WERI-Rb-1 (cell line): ENCODE data around the gene CYP4Z1.
"Not testable (repeated sequence)": the region's sequence is repeated elsewhere in the genome, so short reads cannot be mapped to it uniquely, and the experiment has no call there.

ENCODE experiments used
- DNase-seq: peaks from one replicate; pipeline ENCODE4 v3.0.0-alpha.2; 2020
- H3K27ac ChIP-seq: fragments of 250-450 bp; sonication (Bioruptor Pico); 2 replicates; pipeline ENCODE4 v1.5.1; 2020; ENCODE audit warnings: mild to moderate bottlenecking, moderate library complexity
- H3K27me3 ChIP-seq: fragments of 250-450 bp; sonication (Bioruptor Pico); 2 replicates; pipeline ENCODE4 v1.5.1; 2021; ENCODE audit warnings: mild to moderate bottlenecking, low read depth, moderate library complexity; ENCODE audit not compliant: insufficient read depth, severe bottlenecking
- H3K36me3 ChIP-seq: fragments of 250-450 bp; sonication (Bioruptor Pico); 2 replicates; pipeline ENCODE4 v1.5.1; 2020; ENCODE audit warnings: mild to moderate bottlenecking, moderate library complexity
- H3K4me3 ChIP-seq: 2 replicates; pipeline ENCODE4 v1.5.1; 2011; ENCODE audit warnings: low read depth, mild to moderate bottlenecking, control low read depth, low read length
- H3K9me3 ChIP-seq: fragments of 250-450 bp; sonication (Bioruptor Pico); 2 replicates; pipeline ENCODE4 v1.5.1; 2021; ENCODE audit warnings: mild to moderate bottlenecking, moderate library complexity; ENCODE audit not compliant: severe bottlenecking
- TF ChIP-seq, protein P1 (sequence below): IDR thresholded peaks from 2 replicates; pipeline ENCODE4 v1.5.1; 2011; ENCODE audit warnings: low read depth, mild to moderate bottlenecking, control low read depth, inconsistent platforms, low read length

The CYP4Z1 gene

GRCh38 chr1:47104816-47105215 lies 37.8 kb downstream of the CYP4Z1 start:
- TF ChIP-seq, protein P1, sequence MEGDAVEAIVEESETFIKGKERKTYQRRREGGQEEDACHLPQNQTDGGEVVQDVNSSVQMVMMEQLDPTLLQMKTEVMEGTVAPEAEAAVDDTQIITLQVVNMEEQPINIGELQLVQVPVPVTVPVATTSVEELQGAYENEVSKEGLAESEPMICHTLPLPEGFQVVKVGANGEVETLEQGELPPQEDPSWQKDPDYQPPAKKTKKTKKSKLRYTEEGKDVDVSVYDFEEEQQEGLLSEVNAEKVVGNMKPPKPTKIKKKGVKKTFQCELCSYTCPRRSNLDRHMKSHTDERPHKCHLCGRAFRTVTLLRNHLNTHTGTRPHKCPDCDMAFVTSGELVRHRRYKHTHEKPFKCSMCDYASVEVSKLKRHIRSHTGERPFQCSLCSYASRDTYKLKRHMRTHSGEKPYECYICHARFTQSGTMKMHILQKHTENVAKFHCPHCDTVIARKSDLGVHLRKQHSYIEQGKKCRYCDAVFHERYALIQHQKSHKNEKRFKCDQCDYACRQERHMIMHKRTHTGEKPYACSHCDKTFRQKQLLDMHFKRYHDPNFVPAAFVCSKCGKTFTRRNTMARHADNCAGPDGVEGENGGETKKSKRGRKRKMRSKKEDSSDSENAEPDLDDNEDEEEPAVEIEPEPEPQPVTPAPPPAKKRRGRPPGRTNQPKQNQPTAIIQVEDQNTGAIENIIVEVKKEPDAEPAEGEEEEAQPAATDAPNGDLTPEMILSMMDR, result no peak
- peaks cover 9% of the 10 kb centered on the region for H3K9me3 ChIP-seq
- H3K27me3 ChIP-seq, result no peaks in the 10 kb centered on the region
- H3K36me3 ChIP-seq, result no peaks in the 10 kb centered on the region
- DNase-seq, result no peak
- no peak overlapping the region for H3K4me3 ChIP-seq
- H3K27ac ChIP-seq, result no peak overlapping the region

- Histone ChIP-seq H3K27ac (no peak overlapping the region), H3K36me3 (no peaks in the 10 kb centered on the region), H3K9me3 (peaks cover 9% of the 10 kb centered on the region), H3K4me3 (no peak overlapping the region), H3K27me3 (no peaks in the 10 kb centered on the region)
- TF ChIP-seq, protein P1, result no peak
- DNase-seq, result no peak
Measured at GRCh38 chr1:47106792-47107191, 39.8 kb downstream of the CYP4Z1 start.

DNA sequence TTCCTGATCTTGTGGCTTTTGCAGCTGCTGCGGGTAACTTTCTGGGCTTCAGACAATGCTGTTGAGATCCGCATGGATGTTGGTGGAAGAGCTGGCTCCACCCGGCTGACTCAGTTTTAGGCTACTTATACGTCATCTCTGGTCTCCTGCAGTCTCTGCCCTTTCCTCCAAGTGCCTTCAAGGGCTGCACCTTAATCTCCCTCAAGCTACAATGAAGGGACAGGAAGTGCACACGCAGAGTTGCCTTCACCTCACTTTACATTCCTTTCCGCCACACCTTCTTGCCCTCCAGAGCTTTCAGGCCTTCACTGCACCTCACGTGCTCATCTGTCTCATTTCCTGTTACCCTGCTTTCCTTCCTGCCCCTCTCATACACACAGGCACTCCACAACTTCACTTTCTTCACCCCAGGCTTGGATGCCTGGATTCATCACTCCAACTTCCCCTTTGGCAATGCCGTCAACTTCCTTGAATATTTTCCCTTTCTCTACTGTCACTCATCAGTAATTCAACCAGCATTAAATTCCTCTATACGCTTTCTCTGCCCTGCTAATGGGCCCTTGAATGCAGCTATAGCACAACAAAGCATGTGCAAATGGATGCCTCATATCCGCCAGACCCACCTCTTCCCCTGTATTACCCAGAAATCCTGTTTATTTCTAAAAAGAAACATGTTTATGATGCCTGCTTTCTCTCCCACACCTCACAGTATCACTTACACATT lies 41.0 kb downstream of the CYP4Z1 start:
- not testable (repeated sequence) for DNase-seq, H3K27ac ChIP-seq, H3K9me3 ChIP-seq

DNA sequence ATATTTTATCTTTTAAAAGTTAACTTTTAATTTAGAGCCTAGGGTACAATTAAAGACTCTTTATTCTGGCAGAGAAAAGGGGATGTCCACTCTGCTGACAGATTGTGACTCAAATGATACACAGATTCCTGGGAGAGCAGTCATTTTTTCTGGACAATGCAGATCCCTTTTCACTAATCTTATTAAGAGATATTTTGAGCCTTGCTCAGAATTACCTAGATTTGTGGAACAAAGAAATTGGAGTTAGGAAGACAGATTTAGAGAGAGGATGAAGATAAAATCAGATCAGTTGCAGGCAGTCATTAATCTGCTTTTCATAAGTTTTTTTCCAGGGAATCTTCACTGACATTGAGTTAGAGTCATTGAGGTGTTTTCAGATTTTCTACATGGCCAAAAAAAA lies 42.5 kb downstream of the CYP4Z1 start:
- H3K27me3 ChIP-seq, H3K9me3 ChIP-seq: not testable (repeated sequence)

More for the DNA sequence above, 41.0 kb downstream of the CYP4Z1 start:
- not testable (repeated sequence) for H3K27me3 ChIP-seq, H3K4me3 ChIP-seq, H3K36me3 ChIP-seq

DNA sequence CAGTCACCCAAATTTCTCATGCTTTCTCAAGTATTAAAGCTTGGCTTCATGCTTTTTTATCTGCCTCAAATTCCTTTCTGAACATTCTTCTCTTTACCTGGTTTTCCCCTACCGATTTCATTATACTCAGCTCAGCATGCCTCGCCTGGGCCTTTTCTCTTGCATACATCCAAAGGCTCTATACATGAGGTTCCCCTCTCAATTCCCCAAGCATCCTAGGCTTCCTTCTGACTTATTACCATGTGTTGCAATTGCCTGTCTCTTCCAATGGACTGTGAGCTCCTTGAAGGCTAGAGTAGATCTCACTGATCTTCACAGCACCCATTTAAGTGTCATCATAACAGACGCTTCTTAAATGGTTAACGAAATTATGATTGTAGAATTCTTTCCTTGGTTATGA lies 46.1 kb downstream of the CYP4Z1 start:
- Histone ChIP-seq H3K4me3 (no peak overlapping the region), H3K36me3 (no peaks in the 10 kb centered on the region), H3K27ac (no peak overlapping the region), H3K9me3 (no peaks in the 10 kb centered on the region), H3K27me3 (no peaks in the 10 kb centered on the region)
- DNase-seq, result no peak
- TF ChIP-seq, protein P1, result no peak

More for the DNA sequence above, 42.5 kb downstream of the CYP4Z1 start:
- not testable (repeated sequence) for H3K4me3 ChIP-seq, H3K27ac ChIP-seq, H3K36me3 ChIP-seq, DNase-seq

- H3K27ac ChIP-seq, H3K9me3 ChIP-seq, H3K27me3 ChIP-seq, H3K4me3 ChIP-seq, DNase-seq, H3K36me3 ChIP-seq: not testable (repeated sequence)
Measured at GRCh38 chr1:47121039-47121438, 54.0 kb downstream of the CYP4Z1 start.

DNA sequence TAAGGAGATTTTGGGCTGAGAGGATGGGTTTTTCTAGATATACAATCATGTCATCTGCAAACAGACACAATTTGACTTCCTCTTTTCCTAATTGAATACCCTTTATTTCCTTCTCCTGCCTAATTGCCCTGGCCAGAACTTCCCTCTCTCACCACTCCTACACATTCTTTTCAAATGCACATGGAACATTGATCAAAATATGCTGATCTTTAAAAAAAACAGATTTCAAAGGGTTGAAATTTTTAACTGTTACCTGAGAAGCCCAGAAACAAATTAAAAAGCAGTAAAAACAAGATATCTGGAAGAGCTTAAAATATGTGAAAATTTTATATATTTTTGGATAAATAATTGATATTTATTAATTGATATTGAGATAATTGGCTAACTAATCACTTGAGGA lies 57.8 kb downstream of the CYP4Z1 start:
- not testable (repeated sequence) for H3K27me3 ChIP-seq, H3K36me3 ChIP-seq, H3K9me3 ChIP-seq, DNase-seq, H3K27ac ChIP-seq, H3K4me3 ChIP-seq

- not testable (repeated sequence) for DNase-seq, H3K27me3 ChIP-seq, H3K36me3 ChIP-seq, H3K27ac ChIP-seq, H3K9me3 ChIP-seq, H3K4me3 ChIP-seq
Measured at GRCh38 chr1:47126997-47127396, 60.0 kb downstream of the CYP4Z1 start.
